NCI-H2227 (cell line): Measurements from ENCODE around the gene ZFP64.
A peak's percentile ranks its signal among the peaks of the same experiment; 100 is the strongest.
"Not testable (repeated sequence)": the region's sequence is repeated elsewhere in the genome, so short reads cannot be mapped to it uniquely, and the experiment has no call there.

Experiments
- DNase-seq: peaks from one replicate; lab custom pipeline; 2025; ENCODE audit not compliant: unreplicated experiment; lab: John Stamatoyannopoulos, UW

Gene ZFP64

GRCh38 chr20:52204136-52204535 lies 12.6 kb upstream of the ZFP64 start:
- DNase-seq = no peak

DNA sequence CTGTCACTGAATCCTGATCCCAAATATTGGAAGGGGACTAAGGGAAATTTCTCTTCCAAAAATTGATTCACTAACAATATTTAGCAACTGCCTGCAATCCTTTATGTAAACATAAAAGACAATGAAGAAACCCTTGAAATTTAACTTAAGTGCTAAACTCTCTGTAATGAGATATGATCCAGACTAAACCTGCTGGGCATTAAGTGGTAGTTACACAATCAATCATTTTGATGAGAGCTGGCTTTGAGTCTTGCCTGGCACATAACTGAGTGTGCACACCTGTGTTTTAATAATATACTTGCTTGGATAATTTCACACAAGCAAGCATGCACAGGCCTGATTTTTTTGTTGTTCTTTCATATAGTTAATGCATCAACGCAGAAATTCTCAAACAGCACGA lies 9.8 kb upstream of the ZFP64 start:
- DNase-seq = peak; percentile 72

DNA sequence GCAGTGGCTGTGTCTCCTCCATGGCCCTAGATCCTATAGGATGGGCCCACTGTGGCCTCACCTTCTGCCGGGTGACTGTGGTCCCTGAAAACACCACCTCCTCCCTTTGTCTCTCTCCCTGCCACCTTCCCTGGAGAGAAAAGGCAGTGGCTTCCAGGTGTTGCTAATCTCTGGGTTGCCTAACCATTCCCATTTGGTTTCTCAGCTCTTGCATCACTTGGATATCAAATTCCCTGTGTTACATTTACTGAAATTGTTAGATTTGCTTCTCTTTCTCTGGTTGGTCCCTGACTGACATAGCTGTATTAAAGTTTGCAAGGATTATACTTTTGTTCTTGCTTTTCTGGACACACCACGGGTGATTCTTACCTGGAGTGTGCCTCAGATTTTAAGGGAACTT lies 9.3 kb upstream of the ZFP64 start:
- DNase-seq = peak; percentile 35

GRCh38 chr20:52196845-52197244 lies 5.3 kb upstream of the ZFP64 start:
- no peak for DNase-seq

- DNase-seq = no peak
These were observed 2.4 kb upstream of the ZFP64 start for GRCh38 chr20:52193886-52194545.

- no peak for DNase-seq
These were observed 1.6 kb upstream of the ZFP64 start for GRCh38 chr20:52193133-52193532.

GRCh38 chr20:52192719-52193007 lies 1.1 kb upstream of the ZFP64 start:
- not testable (repeated sequence) for DNase-seq

DNA sequence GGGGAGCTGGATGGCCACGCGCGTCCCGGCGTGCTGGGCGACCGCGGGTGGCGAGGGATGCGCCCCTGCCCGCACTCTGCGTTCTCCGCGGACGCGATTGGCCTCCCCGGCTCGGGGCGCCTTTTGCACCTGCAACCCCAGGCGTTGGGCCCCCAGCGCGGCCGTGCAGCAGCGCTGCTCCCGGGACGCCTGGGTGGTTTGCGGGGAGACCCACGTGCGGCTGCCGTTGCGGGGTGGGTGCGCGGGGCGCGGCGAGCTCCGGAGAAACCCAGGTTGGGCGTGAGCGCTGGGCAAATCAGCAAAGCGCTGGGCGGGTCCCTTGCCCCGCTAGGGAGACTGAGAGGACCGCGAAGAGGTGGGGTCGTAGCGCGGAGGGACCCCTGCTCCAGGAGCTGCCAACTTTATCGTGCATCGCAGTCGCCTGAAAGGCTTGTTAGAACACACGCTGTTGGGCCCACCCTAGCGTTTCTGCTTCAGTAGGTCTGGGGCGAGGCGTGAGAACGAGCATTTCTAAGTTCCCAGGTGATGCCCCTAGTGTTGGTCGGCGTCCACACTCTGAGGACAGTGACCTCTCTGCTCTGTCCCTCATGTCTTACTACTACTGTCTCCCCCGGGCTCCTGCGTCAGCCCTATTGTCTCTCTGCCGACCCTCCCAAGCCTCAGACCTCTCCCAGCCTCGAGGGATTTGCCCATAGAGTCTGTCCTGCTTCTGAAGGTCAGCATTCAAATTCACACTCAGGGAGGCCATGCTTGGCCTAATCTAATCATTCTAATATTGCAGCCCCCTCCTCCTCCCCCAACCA lies 538 bp upstream of the ZFP64 start:
- peak; percentile 59 for DNase-seq

- DNase-seq = peak; percentile 57
These were observed 995 bp downstream of the ZFP64 start for GRCh38 chr20:52190437-52191131.

GRCh38 chr20:52181766-52182165 lies 9.8 kb downstream of the ZFP64 start:
- no peak for DNase-seq

DNA sequence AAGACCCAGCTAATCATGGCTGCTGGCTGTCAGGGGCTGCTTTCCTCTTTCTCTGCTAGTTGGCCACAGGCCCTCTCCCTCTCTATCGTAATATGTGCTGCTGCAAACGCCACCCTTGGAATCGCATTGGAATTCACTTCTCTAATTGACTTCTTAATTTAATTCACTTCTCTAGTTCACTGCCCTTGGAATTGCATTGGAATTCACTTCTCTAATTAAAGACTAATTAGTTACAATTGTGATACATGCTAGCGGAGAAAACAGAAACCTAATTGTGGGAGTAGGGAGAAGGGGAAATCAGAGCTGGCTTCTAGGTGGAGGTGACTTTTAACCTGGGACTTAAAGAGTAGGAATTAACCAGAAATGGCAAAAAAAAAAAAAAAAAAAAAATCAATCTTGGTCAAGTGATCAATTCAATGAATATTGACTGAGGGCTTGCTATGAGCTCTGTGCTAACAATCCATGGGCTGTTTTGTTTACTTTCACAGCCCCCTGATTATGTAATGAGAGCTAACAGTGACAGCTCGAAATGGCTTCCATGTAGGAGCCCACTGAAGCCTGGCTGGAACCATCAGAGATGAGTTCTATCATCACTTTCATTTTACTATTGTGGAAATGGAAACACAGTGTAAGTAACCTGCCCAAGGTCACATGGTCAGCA lies 11.3 kb downstream of the ZFP64 start:
- DNase-seq = no peak

GRCh38 chr20:52179331-52180179 lies 12.0 kb downstream of the ZFP64 start:
- DNase-seq = no peak

- no peak for DNase-seq
These were observed 12.9 kb downstream of the ZFP64 start for GRCh38 chr20:52178691-52179090.

DNA sequence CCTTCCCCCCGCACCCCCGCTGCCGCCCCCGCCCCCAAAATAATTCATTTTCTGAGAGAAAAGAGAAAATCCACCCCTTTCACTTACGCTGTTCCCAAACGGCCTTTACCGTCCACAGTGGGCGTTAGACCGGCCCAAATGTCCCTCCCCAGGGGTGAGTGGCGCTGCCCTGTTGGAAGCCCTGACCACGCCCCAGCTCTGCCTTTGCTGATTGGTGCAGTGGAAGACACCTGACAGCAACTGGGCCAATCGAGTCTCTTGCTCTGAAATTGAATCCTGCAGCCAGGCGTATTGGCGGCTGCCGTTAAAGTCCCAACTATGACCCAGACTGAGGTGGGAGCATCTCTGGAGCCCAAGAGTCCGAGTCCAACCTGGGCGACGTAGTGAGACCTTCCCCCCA lies 15.7 kb downstream of the ZFP64 start:
- no peak for DNase-seq

GRCh38 chr20:52172392-52173047 lies 19.1 kb downstream of the ZFP64 start:
- DNase-seq = no peak

GRCh38 chr20:52171025-52171424 lies 20.6 kb downstream of the ZFP64 start:
- no peak for DNase-seq

- no peak for DNase-seq
These were observed 23.5 kb downstream of the ZFP64 start for GRCh38 chr20:52168116-52168515.

DNA sequence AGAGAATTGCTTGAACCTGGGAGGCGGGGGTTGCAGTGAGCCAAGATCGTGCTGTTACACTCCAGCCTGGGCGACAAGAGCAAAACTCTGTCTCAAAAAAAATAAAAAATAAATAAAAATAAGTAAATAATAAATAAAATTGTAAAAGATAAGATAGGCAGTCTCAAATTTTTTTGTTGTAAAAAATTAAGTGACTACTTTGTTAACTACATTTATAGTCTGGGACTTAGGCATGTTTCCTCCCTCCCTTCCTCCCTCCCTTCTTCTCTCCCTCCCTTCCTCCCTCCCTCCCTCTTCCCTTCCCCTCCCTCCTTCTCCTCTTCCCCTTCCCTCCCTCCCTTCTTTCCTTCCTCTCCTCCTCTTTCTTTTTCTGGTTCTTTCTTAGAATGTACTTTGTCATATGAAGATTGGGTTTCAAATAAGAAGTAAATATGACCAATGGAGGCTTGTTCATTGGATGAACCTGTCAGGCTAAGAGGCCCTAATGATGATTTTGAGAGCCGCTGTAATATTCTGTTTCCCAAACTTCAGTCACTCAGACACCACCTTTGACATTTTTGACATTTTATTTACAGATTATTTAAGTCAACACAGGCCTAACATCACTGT lies 24.2 kb downstream of the ZFP64 start:
- DNase-seq = no peak

DNA sequence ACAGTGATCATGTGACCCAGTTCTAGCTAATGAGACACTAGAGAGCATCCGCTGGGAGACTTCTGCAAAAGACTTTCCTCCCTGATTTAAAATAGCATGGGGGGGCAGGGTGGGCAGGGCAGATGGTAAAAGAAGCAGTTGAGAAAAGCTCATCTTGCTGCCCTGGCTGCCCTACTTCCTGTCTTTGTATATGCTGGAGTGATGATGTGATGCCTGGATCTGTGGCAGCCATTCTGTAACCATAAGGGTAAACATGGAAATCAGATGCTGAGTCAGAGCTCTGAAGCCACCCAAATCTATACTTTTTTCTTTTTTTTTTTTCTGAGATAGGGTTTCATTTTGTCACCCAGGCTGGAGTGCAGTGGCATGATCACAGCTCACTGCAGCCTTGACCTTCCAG lies 25.4 kb downstream of the ZFP64 start:
- DNase-seq = no peak
